ENCODE measurements around the gene UTP18.
"Not testable (repeated sequence)": the region's sequence is repeated elsewhere in the genome, so short reads cannot be mapped to it uniquely, and the experiment has no call there.

UTP18 gene

GRCh38 chr17:51260237-51261023 lies at the start of gene UTP18:
TSS of gene UTP18 (plus strand) at chr17:51260546. CDS start at chr17:51260585, 39 bp downstream.
- DNase-seq (ENCODE audit: low read depth in 2 of 2) = peak; percentile 93 to 95

- DNase-seq (ENCODE audit: low read depth in 2 of 2) = no peak
Observed at GRCh38 chr17:51214920-51215319, 45.4 kb upstream of the UTP18 start.

GRCh38 chr17:51217946-51218345 lies 42.4 kb upstream of the UTP18 start:
- no peak for DNase-seq (ENCODE audit: low read depth in 2 of 2)

- no peak for DNase-seq (ENCODE audit: low read depth in 2 of 2)
Observed at GRCh38 chr17:51221322-51221721, 39.0 kb upstream of the UTP18 start.

- DNase-seq (ENCODE audit: low read depth in 2 of 2) = no peak
Observed at GRCh38 chr17:51224402-51225262, 35.7 kb upstream of the UTP18 start.

- DNase-seq (ENCODE audit: low read depth in 2 of 2) = not testable (repeated sequence)
Observed at GRCh38 chr17:51225523-51225922, 34.8 kb upstream of the UTP18 start.

GRCh38 chr17:51228161-51228560 lies 32.2 kb upstream of the UTP18 start:
- no peak for DNase-seq (ENCODE audit: low read depth in 2 of 2)

- no peak for DNase-seq (ENCODE audit: low read depth in 2 of 2)
Observed at GRCh38 chr17:51229889-51230288, 30.5 kb upstream of the UTP18 start.

- DNase-seq (ENCODE audit: low read depth in 2 of 2) = no peak
Observed at GRCh38 chr17:51230306-51230705, 30.0 kb upstream of the UTP18 start.

GRCh38 chr17:51231999-51232398 lies 28.3 kb upstream of the UTP18 start:
- DNase-seq (ENCODE audit: low read depth in 2 of 2) = no peak

GRCh38 chr17:51234162-51234561 lies 26.2 kb upstream of the UTP18 start:
- DNase-seq (ENCODE audit: low read depth in 2 of 2) = no peak

- DNase-seq (ENCODE audit: low read depth in 2 of 2) = no peak
Observed at GRCh38 chr17:51238255-51238887, 22.0 kb upstream of the UTP18 start.

- DNase-seq (ENCODE audit: low read depth in 2 of 2) = no peak
Observed at GRCh38 chr17:51240275-51240674, 20.1 kb upstream of the UTP18 start.

- DNase-seq (ENCODE audit: low read depth in 2 of 2) = no peak
Observed at GRCh38 chr17:51244041-51244440, 16.3 kb upstream of the UTP18 start.

GRCh38 chr17:51245535-51245934 lies 14.8 kb upstream of the UTP18 start:
- DNase-seq (ENCODE audit: low read depth in 2 of 2) = no peak

GRCh38 chr17:51250314-51250840 lies 10.0 kb upstream of the UTP18 start:
- no peak for DNase-seq (ENCODE audit: low read depth in 2 of 2)

GRCh38 chr17:51251010-51251409 lies 9.3 kb upstream of the UTP18 start:
- DNase-seq (ENCODE audit: low read depth in 2 of 2) = no peak

- DNase-seq (ENCODE audit: low read depth in 2 of 2) = no peak
Observed at GRCh38 chr17:51255673-51256072, 4.7 kb upstream of the UTP18 start.

GRCh38 chr17:51256101-51256500 lies 4.2 kb upstream of the UTP18 start:
- DNase-seq (ENCODE audit: low read depth in 2 of 2) = no peak

GRCh38 chr17:51257150-51258081 lies 2.9 kb upstream of the UTP18 start:
- DNase-seq (ENCODE audit: low read depth in 2 of 2) = no peak

Data from stimulated activated CD8-positive, alpha-beta memory T cell treated with anti-CD3 and anti-CD28 coated beads, Interleukin-15, amount 100 ng/mL, for 48 hours (primary cell).